HG03095 (cell line): ENCODE measurements around the gene HOGA1.
"Not testable (repeated sequence)": the region's sequence is repeated elsewhere in the genome, so short reads cannot be mapped to it uniquely, and the experiment has no call there.

ENCODE experiments used
- ATAC-seq: cut with Tn5 transposase; IDR thresholded peaks from one replicate; pipeline ENCODE4 v1.9.1; 2021; ENCODE audit warnings: moderate library complexity; ENCODE audit not compliant: unreplicated experiment

HOGA1 gene

DNA sequence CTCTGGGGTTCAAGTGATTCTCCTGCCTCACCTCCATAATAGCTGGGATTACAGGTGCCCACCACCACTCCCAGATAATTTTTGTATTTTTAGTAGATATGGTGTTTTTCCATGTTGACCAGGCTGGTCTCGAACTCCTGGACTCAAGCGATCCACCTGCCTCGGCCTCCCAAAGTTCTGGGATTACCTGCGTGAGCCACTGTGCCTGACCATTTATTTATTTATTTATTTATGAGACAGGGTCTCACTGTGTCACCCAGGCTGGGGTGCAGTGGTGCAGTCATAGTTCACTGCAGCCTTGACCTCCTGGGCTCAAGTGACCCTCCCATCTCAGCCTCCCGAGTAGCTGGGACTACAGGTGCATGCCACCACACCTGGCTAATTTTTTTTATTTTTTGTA lies 29.9 kb upstream of the HOGA1 start:
- not testable (repeated sequence) for ATAC-seq

DNA sequence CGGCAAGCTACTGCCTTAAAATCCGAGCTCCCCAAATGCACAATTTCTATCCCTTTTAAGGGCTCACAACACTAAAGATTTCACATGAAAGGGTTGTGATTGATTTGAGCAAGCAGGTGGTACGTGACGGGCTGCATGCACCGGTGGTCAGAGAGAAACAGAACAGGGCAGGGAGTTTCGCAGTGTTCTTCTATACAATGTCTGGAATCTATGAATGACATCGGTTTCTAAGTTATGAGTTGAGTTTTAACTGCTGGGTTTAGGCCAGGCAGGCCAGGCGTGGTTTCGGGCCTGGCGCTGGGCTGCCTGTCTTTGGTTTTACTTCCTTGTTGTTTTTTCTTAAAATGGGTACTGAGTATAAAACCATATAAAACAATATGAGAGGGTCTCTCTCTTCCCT lies 28.6 kb upstream of the HOGA1 start:
- ATAC-seq = not testable (repeated sequence)

DNA sequence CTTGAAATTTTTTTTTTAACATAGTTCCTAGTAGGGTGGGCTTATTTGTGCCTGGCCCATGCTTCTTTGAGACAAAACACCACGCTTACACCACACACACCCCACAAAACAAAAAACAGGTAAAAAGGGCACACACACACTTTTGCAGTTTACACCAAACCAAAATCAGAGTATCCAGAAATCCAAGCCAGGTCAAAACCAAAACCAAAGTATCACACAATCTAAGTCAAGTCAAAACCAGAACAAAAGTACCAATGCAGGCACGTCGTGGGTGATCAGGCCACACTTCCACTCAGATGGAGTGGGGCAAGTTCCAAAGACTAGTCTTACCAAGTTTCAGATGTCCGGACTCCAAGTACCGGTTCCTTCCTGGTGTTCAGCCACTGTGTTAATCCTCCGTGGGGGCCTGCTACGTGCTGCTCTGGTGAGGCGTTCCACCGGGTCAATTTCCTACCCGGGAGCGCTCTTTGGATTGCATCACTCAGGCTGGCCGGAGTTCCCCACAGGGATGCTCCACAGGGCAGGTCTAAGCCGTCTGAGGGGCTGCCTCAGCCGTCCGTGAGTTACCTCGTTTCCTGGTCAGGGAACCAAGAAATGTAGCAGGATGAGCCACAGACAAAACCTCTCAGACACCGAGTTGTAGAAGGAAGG lies 23.3 kb upstream of the HOGA1 start:
- ATAC-seq = not testable (repeated sequence)

DNA sequence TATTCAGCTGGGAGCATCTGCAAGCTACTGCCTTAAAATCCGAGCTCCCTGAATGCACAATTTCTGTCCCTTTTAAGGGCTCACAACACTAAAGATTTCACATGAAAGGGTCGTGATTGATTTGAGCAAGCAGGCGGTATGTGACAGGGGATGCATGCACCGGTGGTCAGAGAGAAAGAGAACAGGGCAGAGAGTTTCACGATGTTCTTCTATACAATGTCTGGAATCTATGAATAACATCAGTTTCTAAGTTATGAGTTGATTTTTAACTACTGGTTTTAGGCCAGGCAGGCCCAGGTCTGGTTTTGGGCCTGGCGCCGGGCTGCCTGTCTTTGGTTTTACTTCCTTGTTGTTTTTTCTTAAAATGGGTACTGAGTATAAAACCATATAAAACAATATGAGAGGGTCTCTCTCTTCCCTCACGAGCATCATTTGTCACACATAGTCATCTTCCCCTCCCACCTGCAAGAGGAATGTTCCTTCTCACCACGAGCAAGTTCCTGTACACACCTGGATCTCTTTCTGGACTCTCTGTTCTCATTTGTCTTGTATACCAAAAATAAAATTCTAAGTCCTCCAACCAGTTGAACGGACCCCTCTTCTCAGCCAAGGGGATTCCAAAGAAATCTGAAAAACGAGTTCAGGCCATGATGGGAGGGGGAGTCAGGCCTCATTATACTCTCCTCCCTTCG lies 22.7 kb upstream of the HOGA1 start:
- ATAC-seq = not testable (repeated sequence)

DNA sequence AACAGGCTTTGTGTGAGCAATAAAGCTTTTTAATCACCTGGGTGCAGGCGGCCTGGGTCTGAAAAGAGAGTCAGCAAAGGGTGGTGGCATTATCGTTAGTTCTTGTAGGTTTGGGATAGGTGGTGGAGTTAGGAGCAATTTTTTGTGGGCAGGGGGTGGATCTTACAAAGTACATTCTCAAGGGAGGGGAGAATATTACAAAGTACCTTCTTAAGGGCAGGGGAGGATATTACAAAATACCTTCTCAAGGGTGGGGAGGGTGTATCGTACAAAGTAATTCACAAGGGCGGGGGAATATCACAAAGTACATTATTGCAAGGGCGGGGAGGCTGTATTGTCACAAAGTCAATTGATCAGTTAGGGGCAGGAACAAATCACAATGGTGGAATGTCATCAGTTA lies 21.9 kb upstream of the HOGA1 start:
- not testable (repeated sequence) for ATAC-seq

DNA sequence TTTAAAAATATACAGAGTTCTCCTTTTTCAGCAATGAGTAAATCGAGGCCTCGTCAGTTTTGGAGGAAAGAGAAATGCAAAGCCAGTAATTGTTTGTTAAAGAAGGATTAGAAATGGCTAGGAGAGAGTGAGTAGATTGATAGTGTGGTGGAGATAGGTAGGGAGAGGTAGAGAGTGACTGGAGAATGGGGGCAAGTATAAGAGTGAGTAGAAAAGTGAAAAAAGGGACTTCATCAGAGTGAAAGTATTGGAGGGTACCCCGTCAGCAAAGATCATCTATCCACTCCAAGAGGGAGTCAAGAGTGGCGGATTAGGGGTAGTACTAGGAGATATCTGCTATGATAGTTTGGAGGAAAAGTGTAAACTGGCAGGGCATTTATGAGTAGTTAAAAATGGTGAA lies 20.9 kb upstream of the HOGA1 start:
- no peak for ATAC-seq

DNA sequence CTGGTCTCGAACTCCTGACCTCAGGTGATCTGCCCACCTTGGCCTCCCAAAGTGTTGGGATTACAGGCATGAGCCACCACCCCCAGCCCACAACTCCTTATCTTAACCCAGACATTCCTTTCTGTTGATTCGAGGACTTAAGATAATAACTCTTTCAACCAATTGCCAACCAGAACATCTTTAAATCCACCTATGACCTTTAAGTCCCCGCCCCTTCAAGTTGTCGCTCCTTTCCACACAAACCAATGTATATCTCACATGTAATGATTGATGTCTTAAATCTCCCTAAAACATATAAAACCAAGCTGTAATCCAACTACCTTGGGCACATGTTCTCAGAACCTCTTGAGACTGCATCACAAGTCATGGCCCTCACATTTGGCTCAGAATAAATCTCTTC lies 19.4 kb upstream of the HOGA1 start:
- ATAC-seq = no peak

DNA sequence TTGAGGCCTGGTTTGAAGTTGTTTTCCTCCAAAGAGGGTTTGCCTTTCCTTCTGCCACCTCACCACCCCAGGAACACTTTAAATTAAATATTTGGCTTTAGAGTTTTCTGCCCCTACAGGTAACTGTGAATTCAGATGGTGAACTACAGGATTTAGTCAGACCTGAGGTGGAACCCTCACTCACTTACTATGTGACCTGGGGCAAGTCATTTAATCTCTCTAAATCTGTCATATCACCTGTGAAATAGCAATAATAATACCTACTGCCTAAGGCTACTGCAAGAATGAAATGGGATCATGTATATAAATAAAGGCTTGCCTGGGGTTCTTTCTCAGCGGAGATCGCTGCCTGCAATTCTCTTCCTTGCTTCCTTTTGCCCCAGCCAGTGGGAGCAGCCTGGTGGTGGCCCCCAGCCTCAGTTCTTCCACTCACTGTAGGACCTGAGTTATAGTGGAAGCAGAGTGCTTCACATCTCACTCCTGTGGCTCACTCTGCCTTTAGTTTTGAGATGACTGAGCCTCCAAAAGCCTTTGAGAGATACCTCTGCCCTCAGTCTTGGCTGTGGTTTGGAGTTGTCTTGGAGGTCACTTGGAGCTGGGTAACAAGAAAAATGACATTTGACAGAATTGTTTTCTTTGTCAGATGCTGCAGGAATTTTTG lies 17.7 kb upstream of the HOGA1 start:
- no peak for ATAC-seq

DNA sequence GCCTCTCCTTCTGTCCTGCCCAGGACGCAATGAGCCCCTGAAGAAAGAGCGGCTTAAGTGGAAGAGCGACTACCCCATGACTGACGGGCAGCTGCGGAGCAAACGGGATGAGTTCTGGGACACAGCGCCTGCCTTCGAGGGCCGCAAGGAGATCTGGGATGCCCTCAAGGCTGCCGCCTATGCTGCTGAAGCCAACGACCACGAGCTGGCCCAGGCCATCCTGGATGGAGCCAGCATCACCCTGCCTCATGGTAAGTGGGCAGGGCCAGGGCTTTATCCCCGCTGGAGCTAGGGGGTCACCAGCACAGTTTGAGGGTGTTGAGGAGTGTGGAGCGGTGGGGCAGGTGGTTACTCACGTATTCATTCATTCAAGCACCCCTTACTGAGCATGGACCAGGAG lies 16.3 kb upstream of the HOGA1 start:
- ATAC-seq = no peak

DNA sequence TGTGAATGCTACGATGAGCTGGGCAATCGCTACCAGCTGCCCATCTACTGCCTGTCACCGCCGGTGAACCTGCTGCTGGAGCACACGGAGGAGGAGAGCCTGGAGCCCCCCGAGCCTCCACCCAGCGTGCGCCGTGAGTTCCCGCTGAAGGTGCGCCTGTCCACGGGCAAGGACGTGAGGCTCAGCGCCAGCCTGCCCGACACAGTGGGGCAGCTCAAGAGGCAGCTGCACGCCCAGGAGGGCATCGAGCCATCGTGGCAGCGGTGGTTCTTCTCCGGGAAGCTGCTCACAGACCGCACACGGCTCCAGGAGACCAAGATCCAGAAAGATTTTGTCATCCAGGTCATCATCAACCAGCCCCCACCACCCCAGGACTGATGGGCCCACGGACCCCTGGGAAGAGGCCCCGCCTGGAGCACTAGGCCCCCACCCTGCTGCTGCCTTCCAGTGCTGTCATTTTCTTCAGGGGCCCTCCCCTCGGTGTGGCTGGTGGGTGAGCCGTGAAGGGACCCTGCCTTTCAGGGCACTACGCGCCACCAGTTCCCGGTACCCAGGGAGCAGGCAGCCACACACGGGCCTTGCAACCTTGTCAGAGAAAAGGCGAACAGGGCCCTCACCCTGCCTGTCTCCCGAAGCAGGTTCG lies 13.9 kb upstream of the HOGA1 start:
- no peak for ATAC-seq

DNA sequence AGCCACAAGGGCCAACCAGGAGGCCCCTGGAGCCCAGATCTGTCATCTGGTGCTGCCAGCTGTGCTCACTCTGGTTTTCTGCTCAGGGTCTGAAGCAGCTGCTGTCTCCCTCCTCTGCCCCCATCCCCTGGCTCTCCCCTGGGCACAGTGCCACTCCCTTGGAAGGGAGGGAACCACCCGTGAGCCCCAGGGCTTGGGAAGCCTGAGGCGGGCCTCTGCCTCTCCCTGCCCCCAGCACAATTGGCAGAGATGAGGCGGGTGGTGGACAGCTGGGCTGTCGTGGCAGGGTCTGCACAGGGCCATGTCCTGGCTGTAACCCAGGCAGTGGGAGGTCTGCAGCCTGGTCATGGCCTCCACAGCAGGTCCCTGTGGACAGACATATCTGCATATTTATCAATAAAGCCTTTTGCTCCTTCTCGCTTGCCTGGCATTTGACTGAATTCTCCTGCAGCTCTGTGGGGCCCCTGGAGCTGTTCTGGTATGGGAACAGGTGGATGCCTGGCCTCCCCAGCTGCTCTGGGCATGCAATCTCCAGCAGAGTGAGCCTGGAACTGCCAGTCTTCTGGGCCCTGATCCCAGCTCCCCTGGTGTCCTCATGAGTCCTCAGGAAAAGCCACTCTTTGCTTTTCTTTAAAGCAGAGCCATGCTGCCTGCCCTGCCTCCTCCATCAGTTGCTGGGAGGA lies 13.3 kb upstream of the HOGA1 start:
- ATAC-seq = no peak

DNA sequence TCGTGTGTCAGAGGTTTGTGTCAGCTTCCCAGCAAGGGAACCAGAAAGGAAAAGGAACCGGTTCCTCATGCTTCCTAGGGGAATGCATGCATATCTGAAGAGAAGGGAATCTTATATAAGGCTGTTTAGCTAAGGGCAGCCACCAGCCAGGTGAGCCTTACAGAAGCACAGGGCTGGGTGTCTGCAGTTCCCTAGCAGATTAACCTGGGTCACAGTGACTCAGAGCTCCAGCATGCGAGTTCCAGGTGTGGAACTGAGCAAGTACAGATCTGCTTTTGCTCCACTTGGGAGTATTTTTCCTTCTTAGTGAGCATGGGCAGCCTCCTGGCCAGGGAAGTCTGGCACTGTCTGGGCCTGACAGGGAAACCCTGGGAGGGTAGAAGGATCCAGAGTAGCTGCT lies 12.6 kb upstream of the HOGA1 start:
- ATAC-seq = no peak

DNA sequence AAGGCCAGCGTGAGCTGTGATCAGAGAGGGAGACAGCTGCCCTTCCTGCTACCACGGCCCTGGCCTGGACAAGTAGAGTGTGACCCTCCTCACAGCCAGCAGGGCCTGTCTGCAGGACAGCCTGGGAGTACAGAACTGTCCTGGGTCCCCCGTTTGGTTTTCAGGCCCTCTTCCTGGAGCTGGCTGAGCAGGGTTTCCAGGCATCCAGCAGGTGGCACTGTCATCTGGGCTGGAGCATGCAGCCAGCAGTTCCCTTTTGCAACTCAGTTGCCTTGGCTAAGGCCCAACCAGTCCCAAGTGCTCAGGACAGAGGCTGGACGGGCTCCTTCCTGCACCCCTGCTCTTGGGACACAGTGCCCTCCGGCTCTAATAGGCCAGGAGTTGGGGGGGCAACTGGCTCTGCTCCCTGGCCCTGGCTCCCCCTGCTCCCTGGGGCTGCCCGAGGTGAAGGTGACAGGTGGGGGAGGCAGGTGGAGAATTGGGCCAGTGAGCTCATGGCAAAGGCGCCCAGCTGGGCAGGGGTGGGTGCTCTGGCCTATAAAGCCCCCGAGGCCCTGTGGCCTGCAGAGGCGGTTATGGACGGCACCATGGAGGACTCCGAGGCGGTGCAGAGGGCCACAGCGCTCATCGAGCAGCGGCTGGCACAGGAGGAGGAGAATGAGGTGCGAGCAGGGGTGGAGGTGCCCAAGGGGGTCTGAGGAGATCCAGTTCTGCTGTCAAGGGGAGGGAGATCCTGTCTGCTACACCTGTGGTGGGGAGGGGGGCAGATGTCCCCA lies 11.8 kb upstream of the HOGA1 start, which contains the start of gene ANKRD2:
ANKRD2 (plus strand) TSS at position 566 of the 776 bp plus-strand sequence; CDS start at position 576, 10 bp downstream.
- ATAC-seq = no peak

DNA sequence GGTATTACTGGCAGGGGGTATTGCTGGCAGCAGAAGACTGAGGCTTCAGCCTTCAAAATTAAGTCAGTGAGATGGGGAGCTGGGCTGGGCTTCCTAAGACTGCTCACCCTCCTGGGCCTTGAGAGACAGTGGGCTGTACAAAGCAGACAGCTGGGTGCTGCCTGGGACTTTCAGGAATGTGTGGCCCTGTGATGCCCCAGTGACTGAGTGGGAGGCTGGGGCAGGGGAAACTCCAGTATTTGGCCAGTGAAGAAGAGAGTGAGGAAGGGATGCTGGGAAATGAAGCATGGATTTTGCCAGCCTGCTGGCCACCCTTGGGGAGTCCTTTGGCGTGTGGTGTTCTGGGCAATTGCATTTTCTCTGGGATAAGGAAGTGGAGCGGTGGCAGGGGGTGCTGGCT lies 11.2 kb upstream of the HOGA1 start:
- no peak for ATAC-seq

DNA sequence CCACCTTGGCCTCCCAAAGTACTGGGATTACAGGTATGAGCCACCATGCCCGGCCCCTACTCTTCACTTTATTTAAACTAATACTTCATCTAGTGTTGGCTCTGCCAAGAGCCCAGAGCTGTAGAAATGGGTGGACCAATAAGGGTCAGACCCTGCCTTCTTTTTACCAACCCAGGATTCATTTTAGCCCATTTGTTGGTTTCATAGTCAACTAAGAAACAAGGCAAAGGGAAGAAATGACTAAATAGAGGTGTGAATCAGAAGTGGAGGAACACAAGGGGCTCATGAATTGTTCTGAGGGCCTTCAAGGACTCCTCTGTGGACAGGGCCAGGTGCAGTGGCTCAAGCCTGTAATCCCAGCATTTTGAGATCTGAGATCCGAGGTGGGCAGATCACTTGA lies 10.5 kb upstream of the HOGA1 start:
- ATAC-seq = no peak

DNA sequence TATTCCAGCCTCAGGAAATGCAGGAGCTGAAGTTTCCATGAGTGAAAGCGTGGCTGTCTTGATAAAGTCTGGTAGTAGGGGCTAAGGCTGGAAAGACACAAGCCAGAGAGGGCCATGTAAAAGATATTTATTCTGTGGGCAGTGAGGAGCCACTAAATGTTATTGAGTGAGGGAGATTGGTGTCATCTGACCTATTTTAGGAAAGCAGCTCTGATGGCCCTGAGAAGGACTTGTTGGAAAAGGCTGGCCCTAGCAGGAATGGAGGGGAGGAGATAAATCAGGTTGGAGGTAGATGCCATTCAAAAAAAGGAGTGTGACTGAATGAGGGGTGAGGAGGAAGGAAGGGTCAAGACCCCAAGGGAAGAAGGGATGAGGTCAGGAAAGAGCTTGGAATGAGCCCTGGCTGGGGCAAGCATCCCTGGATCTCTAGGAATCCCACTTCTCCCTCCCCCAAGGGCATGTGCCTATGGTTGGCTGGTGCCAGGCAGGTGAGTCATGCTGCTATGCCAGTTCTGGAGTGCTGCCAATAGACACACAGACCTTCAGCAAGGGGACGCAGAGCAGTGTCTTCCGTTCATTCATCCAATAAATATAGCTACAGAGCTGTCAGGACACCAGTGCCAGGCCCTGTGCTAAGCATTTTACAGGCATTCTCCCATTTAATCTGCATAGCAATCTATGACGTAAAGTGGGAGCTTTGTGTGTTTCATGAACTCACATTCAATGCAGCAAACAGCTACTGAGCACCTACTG lies 9.6 kb upstream of the HOGA1 start:
- ATAC-seq = no peak

DNA sequence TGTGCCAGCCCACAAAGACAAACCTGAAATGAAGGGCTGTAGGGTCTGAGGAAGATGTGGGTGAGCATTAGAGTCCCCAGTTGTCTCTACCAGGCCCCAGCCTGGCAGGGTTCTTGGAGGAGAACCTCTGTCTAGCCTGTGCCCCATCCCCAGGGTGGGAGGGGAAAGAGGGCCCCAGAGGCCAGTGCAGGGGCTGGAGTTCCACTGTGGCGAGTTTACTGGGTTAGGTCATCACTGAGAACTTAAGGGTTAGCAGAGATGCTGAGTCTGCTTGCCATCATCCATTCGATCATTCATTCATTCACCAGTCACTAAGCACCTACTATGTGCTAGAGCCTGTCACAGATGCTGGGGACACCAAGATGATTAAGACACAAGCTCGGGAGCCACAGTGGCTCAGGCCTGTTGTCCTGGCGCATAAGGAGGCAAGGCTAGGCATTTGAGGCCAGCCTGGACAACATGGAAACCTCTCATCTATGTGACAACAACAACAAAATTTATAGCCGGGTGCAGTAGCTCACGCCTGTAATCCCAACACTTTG lies 9.0 kb upstream of the HOGA1 start:
- ATAC-seq = no peak

DNA sequence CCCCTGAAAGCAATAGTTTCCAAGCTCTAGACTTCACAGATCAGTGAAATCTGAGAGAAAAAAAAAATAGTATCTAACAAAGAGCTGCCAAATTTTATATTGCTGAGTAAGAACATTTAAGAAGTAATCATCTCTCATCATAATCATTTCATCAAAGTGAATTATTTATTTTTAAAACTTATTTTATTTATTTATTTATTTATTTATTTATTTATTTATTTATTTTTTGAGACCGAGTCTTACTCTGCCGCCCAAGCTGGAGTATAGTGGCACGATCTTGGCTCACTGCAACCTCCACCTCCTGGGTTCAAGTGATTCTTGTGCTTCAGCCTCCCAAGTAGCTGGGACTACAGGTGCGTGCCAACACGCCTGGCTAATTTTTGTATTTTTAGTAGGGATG lies 7.7 kb upstream of the HOGA1 start:
- ATAC-seq = not testable (repeated sequence)

DNA sequence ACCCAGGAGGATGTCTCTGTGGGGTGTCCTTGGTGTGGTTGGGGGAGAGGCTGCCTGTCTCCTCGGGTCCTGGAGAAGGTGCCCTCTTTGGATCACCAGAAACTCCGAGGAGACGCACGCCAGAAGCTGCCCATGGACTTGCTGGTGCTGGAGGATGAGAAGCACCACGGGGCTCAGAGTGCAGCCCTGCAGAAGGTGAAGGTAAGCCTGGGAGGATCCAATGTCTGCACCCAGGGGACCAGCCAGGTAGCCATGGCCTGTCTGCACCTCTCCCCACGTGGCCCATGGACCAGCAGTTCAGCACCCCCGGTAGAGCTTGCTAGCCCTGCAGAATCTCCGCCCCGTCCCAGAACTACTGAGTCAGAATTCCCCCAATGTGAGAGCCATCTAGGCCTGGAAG lies 6.5 kb upstream of the HOGA1 start:
- no peak for ATAC-seq
